GM12872 (cell line): ENCODE measurements around the gene DNAH17.

ENCODE experiments used
- CTCF ChIP-seq: IDR thresholded peaks from 3 replicates; pipeline ENCODE4 v1.5.1; 2011; ENCODE audit warnings: low read depth, mild to moderate bottlenecking, low read length, moderate library complexity; ENCODE audit not compliant: insufficient read depth

Gene DNAH17

DNA sequence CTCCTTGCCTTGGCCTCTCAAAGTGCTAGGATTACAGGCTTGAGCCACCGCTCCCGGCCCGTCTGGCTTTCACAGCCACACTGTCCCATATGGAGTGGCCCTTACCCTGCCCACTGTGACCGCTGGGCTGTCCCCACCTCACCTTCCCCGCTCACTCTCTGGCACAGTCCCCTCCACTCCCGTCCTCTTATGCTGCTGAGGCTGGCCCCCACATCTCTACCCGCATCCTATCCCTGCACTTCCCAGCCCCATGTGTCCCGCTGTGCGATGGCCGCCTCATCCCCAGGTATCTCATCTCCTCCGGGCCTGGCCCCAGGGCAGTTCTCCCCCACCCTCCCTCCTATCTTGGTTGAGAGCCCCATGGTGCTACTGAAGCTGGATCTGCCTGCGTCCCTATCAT, 105.6 kb downstream of the DNAH17 start:
- TF ChIP-seq CTCF = no peak

DNA sequence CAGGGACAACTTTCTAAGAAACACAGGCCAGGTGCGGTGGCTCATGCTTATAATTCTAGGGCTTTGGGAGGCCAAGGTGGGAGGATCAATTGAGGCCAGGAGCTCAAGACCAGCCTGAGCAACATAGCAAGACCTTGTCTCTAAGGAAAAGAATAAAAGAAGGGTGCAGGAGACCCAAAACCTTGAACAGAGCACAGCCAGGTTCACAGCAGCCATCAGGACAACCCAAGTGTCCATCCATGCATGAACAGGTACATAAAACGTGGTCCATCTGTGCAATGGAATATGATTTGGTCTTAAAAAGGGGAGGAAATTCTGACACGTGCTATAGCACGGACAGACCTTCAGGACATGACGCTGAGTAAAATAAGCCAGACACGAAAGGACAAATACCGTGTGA, 107.8 kb downstream of the DNAH17 start:
- TF ChIP-seq CTCF = no peak

- TF ChIP-seq CTCF = no peak
These were observed 108.8 kb downstream of the DNAH17 start for GRCh38 chr17:78468366-78468765.

GRCh38 chr17:78466786-78467715, 110.1 kb downstream of the DNAH17 start:
- TF ChIP-seq CTCF = no peak

DNA sequence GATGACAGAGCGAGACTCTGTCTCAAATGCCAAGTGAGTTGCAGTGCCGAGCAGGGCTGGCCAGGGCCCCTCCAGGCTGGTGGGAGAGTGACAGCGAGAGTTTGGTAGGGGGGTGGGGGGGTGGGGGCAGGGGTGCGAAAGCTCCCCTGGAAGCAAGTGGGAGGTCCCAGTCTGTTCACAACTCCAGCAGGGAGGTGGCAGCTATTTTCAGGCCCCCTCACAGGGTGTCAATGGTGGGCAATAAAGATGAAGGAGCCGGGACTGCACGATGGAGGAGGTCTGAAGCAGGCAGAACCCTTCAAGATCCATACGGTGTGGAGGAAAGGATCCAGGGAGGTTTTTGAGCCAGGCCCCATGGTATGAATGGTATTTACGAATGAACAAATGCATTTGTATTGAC, 115.0 kb downstream of the DNAH17 start:
- TF ChIP-seq CTCF = no peak

GRCh38 chr17:78461799-78462053, 115.5 kb downstream of the DNAH17 start:
- TF ChIP-seq CTCF = no peak

- no peak for TF ChIP-seq CTCF
These were observed 116.0 kb downstream of the DNAH17 start for GRCh38 chr17:78460951-78461798.
